T-helper 22 cell (primary cell): ENCODE results near the gene TTC39A.
"Not testable (repeated sequence)": the region's sequence is repeated elsewhere in the genome, so short reads cannot be mapped to it uniquely, and the experiment has no call there.

Experiments used
- DNase-seq: peaks from one replicate; pipeline ENCODE4 v3.0.0-alpha.2; 2020; ENCODE audit warnings: low read depth

TTC39A gene

GRCh38 chr1:51336711-51337110 lies 6.3 kb upstream of the TTC39A start:
- DNase-seq: no peak

- no peak for DNase-seq
Observed at GRCh38 chr1:51336004-51336403, 5.6 kb upstream of the TTC39A start.

GRCh38 chr1:51331206-51332100 lies 1.1 kb upstream of the TTC39A start:
- DNase-seq: no peak

GRCh38 chr1:51329443-51330325 lies 678 bp downstream of the TTC39A start:
- no peak for DNase-seq

- DNase-seq: no peak
Observed at GRCh38 chr1:51328926-51329325, 1.4 kb downstream of the TTC39A start.

GRCh38 chr1:51328279-51328678 lies 2.1 kb downstream of the TTC39A start:
- DNase-seq: no peak

GRCh38 chr1:51327386-51327785 lies 3.0 kb downstream of the TTC39A start:
- no peak for DNase-seq

- DNase-seq: no peak
Observed at GRCh38 chr1:51326839-51327238, 3.5 kb downstream of the TTC39A start.

- DNase-seq: no peak
Observed at GRCh38 chr1:51325878-51326755, 4.2 kb downstream of the TTC39A start.

GRCh38 chr1:51325391-51325790 lies 5.0 kb downstream of the TTC39A start:
- no peak for DNase-seq

GRCh38 chr1:51325011-51325385 lies 5.4 kb downstream of the TTC39A start:
- not testable (repeated sequence) for DNase-seq

GRCh38 chr1:51324251-51325010 lies 5.9 kb downstream of the TTC39A start:
- no peak for DNase-seq

- no peak for DNase-seq
Observed at GRCh38 chr1:51323778-51324177, 6.6 kb downstream of the TTC39A start.

GRCh38 chr1:51322417-51323101 lies 7.8 kb downstream of the TTC39A start:
- no peak for DNase-seq

- no peak for DNase-seq
Observed at GRCh38 chr1:51321924-51322280, 8.5 kb downstream of the TTC39A start.

- DNase-seq: no peak
Observed at GRCh38 chr1:51320967-51321923, 9.1 kb downstream of the TTC39A start.

GRCh38 chr1:51317798-51318197 lies 12.6 kb downstream of the TTC39A start:
- no peak for DNase-seq

GRCh38 chr1:51316846-51317120 lies 13.6 kb downstream of the TTC39A start:
- DNase-seq: no peak

- DNase-seq: no peak
Observed at GRCh38 chr1:51316113-51316845, 14.1 kb downstream of the TTC39A start.
